NCI-H526 (cell line): ENCODE data around the gene USH2A.
"Not testable (repeated sequence)": the region's sequence is repeated elsewhere in the genome, so short reads cannot be mapped to it uniquely, and the experiment has no call there.

Experiments
- DNase-seq, 2 experiments: peaks; one replicate each; lab custom pipeline; 2025; lab: John Stamatoyannopoulos, UW

The USH2A gene

DNA sequence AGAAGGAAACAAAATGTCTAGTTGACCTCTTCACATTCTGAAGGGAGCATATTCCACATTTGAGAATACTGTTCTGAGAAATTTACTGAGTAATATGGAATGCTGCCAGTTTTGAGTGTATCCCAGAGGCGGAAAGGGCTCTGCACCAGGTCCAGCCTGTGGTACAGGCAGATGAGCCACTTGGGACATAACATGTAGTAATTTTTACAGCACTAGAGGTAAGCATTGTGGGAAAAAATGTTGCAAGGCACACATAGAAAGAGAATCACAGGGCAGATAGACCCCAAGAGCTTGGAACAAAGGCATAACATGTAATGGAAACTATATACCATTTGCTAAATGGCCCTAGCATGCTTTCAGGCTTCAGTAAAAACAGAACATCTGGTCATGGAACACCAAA lies 228.5 kb downstream of the USH2A start:
- no peak for DNase-seq

DNA sequence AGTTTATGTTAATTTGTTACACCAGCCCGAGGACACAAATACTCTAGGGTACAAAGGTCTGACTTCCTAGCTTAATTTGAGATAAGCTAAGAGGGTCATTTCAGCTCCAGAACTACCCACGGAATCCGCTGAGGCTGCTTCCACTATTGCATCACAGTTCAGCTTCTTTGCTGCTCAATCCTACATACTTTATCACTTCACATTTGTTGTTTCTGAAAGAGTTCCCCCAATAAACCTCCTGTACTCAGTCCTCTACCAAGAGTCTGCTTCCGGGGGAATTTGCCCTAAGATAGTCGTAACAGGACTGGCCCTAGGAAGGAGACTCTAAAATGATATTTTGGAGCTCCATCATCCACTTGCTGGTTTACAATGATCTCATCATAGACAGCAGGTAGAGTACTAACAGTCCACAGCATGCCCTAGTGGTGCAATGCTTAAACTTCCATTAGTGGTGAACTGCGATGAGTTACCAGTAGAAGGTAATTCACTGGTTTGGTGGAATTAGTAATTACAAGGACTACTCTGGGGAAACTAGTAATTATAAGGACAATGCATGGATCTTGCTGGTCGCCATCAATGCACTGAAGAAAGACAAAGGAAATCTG lies 229.3 kb downstream of the USH2A start:
- no peak for DNase-seq

DNA sequence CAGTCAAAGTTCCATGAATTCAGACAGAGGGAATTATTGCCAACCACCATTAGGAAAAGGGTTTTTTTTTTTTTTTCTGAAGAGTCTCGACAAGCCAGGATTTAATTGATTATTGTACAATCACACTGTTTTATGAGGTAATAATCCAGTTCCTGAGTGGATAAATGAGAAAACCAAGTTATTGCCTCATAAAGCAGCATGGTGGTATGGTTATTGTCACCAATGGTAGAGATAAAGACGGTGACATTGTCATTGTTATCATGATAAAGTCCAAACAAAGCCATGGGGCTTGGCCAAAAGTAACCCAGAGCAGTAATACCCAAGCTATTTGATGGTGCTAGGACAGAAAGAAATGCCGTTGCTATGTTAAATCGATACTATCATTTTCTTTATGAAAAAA lies 232.8 kb downstream of the USH2A start:
- DNase-seq = no peak

DNA sequence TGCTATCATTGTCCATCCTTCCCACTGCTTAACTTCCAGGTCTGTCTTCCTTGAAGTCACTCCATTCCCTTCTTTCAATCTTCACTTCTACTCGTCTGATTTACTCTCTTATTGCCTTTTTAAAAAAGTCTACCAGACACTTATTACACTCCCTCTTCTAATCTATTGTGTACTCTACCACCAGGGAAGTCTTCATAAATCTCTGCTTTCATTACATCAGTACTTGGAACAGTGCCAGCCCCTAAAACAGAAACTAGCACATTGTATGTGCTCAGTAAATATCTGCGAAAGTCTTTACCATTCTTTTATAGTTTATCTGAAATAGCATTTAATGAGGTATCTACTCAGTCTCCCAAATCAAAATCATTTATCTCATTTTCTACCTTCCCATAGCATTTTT lies 236.4 kb downstream of the USH2A start:
- DNase-seq = no peak

DNA sequence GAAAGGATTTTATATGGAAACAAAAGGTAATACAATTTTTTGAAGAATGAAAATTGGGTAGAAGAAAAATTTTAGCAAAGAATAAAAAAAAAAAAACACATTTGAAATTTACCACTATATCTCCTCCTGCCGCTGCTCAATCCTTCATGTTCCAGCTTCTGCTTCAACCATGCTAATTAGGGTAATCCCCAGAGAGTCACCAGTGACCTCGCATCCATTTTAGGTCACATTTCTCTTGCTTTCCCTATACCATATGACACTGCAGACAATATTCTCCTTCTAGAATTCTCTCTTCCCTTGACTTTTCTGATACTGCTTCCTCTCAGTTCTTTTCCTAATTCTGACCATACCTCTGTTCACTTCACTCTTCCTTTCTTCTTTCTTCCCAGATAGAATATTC lies 237.1 kb downstream of the USH2A start:
- no peak for DNase-seq

DNA sequence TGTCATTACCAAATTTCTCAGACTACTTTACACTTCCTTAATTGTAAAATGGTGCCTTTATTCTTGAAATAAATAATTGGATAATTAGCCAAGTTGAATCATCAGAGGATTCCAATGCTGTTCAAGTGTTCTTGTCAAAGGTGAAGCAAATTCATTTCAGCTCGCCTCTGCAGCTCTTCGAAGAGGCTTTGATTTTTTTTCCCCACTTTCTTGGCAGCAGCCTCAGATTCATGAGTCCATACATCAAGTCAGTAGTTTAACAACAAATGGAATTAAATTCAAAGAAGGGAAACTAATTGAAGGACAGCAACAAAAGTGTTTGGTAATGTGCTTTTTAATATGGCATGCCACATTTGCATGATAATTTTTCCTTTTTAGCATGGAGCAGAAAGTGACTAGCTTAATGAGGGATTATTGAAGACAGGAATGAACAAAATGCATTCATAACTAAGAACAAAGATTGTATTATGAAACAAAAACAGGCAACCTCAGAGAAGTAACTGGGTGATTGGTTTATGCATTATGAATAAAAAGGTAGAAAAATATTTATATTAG lies 239.0 kb downstream of the USH2A start:
- DNase-seq = no peak

DNA sequence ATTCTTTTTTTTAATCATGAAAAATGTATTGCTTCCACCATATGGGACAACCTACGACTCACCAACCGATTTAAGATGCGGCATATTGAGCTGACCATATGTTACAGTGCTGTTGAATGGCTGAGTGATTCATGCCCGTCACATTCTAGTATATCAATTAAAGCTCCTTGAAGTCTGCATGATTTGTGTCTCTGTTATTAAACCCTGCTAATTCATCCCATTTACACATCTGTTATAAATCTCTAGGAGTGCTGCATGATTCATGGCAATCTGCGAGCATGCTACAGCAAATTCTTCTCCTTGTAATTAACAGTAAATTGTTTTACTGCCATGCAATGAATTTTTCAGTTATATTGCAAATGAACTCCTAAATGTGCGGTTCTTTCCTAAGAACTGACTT lies 239.8 kb downstream of the USH2A start:
- DNase-seq = no peak

DNA sequence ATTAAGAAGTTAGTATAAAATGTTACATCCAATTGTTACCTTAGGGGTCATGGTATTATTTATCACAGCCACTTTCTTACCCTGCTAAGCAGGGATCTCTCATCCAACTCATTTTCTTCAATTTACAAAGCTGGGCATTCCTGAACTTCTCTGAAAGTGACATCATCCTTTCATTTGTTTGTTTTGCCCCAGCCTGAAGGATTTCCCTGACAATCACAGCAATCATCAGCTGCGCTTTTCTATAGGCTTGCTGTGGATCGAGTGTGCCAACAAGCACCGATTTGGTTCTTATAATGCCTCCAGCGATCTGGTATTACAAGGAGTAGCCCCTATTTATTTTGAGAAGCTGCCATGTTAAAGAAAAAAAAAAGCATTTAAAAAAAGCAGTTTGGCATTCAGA lies 240.2 kb downstream of the USH2A start:
- no peak for DNase-seq

DNA sequence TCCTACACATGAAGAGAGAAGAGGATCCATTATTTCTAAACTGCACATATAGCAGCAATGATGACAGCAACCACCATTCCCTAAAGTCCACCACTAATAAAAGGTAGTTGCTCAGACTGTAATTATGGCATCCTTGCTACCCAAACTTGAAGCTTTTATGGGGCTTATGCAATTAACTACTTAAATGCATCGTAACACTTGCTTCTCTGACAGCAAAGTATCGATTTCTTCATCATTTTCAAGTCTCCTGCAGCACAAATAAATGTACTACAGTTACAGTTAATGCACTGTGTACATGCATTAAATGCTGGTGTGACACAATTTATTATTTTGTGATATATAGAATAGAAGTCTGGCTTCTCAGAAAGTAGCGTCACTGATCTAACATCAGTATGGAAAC lies 241.7 kb downstream of the USH2A start:
- DNase-seq = no peak

DNA sequence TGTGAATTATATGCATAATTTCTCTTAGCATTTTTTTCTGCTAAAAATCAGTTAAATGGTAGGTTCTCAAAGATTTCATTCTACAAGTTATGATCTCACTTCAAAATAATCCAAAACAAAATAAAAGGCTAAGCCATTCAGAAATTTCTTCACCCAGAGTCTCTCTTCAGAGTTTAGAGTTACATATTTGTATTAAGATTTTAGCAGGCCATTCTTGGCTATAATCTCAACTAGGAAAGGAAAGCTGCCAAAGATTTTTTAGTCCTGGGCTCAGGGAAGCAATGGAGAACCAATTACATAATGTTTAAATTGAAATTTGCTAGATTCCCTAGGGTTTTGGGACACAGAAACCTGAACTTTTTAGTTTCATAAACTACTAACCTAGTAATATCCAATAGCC lies 245.0 kb downstream of the USH2A start:
- no peak for DNase-seq

DNA sequence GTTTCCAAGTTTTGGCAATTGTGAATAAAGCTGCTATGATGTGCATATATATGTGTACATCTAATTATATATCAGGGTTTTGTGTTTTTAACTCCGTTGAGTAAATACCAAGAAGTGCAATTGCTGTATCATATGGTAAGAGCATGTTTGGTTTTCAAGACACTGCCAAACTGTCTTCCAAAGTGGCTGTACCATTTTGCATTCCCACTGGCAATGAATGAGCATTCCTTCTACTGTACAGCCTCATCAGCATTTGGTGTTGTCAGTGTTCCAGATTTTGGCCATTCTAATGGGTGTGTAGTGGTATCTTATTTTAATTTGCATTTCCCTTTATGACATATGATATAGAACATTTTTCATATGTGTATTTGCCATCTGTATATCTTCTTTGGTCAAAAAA lies 246.3 kb downstream of the USH2A start:
- no peak for DNase-seq

DNA sequence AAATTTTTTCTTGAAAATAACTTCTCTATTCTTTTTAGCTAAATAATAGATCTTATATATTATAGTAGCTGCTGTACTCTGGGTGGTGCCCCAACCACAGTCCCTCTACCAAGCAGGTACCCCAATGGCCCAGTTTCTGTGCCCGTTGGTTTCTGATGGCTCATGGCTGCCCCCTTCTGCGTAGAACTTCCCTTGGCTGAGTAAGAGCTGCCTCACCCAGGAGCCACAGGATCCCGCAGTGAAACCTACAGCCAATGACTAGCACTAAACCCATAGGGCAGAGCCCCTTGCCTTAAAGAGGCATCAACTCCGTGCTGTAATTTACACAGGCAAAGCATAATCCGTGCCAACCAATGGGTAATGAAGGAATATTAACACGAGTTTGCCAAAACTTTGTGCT lies 247.5 kb downstream of the USH2A start:
- peak in 1 of 2 experiments; percentile 1 for DNase-seq

DNA sequence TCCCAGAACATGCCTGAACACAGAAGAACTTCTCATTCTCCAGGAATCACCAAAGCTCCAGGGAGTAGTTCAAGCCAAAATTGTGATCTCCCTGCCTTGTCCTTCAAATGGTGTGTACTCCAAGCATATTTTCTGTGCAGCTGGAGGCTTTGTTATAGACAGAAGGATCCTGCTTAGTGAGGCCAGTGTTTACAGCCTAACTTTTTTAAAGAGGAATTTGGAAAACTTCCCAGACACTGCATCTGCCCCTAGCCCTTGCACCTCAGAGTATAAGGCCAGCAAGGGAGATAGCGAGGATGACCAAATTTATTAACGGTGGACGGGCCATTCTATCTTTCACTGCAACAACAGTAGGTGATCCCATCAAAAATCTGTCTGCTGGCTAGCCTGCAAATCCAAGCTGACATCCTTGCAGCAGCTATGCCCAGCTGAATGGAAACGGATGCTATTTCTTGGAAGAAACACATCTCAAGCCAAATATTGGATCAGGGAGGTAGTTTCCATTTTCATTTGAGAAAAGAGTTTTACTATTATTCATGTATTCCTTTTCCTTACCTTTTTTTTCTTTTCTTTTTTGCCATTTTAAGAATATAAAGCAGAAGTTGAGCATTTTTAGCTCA lies 249.8 kb downstream of the USH2A start:
- DNase-seq = no peak

DNA sequence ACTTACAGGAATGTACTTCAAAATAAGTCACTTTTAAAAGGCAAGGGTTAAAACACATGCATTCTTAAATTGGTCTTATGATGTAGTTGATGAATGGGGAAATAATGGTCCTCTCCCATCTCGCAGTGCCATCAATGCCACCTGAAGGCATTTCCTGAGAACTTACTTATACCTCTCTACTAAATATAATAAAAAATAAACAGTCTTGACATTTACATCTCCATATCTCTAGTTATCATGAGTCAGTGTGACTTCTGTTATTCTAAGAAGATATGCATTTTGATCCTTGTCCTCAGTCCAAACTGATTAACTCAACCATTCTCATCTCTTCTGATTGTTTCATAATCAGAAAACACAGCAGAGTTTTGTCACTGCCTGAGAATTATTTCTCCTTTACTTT lies 253.9 kb downstream of the USH2A start:
- no peak for DNase-seq

DNA sequence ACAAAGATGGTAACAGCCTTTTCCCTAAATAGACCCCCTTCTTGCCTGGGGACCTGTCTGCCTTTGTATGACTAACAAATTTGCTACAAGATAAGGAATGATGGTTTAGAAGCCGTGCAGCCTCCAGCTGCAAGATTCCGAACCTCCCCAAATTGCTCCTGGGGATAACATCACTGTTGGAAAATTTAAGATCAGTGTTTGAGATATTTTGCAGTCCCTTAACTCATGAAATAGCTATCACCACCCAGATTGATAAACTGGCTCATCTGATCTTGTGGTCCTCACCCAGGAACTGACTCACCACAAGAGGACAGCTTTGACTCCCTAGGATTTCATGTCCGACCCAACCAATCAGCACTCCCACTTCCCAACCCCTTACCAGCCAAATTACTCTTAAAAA lies 254.7 kb downstream of the USH2A start:
- DNase-seq = no peak

DNA sequence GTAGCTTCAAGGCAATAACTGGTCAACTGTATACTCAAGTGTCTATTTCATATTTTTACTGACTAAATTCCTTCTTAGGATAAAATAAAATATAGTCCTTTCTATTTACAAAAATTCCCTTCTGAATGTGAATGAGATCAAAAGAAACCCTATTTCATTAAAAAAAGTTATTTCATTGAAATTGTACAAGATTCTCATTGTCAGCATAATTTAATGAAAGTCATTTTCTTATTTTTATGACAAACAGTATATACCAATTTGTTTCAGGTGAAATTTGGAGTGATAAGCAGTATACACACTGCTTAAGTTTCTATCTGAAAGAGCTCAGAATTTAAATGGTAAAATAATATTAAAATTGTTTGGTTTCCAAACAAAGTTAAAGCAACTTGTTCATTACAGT lies 269.2 kb downstream of the USH2A start:
- DNase-seq = no peak

DNA sequence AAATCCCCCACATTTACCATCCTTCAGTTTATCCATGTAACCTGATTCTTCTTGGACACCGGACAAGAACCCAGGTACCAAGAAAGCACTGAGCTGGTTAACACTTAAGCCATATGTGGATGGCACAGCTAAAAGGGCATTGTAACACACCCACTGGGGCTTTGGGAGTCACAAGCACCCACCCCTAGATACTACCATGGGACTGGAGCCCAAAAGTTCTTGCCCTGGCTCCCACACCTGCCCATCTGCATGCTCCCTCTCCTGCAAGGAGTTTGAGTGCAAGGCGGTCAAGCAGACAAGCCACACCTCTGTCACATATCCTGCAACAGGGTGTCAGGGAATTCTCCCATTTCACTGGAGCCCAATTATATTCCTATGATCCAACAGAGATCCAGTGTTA lies 270.1 kb downstream of the USH2A start:
- no peak for DNase-seq

DNA sequence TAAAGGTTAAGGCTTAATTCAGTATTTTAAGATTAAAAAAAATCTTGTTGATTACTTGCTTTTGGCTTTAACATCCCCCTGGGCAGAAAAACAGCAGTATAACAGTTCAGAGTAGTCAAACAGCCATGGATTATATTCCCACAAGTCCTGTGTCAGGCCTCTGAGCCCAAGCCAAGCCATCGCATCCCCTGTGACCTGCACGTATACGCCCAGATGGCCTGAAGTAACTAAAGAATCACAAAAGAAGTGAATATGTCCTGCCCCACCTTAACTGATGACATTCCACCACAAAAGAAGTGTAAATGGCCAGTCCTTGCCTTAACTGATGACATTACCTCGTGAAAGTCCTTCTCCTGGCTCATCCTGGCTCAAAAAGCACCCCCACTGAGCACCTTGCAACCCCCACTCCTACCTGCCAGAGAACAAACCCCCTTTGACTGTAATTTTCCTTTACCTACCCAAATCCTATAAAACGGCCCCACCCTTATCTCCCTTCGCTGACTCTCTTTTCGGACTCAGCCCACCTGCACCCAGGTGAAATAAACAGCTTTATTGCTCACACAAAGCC lies 277.7 kb downstream of the USH2A start:
- DNase-seq = not testable (repeated sequence)

DNA sequence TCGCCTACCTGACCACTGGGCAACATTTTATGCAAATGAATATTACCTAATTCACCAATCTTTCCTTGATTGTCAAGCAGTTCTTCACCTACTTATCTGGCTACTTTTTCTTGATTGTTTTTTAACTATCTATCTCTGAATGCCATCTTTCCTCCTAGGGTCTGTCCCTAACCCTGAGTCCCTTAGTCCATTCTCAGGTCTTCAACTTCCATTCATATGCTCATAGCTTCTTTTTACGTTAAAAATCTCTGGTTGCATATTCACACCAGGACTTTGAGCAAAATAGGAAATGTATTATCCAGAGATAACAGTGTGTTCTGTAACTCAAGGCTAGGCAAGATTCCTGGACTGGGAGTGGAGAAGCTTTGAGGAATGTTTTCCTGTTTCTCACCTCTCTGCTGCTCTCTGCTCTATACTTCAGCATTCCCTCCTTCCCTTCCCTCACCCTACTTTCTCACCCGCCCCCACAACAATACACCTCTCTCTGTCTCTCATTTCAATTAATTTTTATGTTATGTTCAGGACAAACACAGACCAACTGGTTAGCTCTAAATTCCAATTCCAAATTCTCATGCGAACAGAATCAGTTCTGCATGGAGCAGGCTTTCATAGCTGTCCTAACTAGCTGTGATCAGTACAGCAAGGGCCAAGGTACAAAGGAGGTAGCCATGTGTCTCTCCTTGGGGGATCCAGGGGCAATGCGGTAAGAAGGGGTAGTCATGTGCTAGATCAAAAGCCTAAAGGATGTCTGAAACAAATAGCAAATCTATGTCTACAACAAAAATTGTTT lies 278.4 kb downstream of the USH2A start:
- no peak for DNase-seq

DNA sequence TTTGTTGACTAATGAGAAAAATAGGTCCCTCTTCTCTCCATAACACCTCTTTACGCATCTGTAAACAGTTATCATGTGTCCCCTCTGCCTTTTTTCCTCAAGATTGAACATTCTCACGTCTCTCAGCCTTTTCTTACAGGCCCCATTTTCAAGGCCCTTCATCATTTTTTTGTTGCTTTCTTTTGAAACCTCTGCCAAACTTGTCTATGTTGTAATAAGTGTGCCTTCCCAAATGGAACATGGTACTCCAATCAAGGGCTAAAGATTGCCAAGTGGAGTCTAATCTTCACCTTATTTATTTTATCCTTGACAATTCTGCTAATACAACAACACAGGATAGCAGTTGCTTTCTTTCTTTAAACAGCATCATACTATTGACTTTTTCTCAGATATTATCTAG lies 280.3 kb downstream of the USH2A start:
- no peak for DNase-seq

DNA sequence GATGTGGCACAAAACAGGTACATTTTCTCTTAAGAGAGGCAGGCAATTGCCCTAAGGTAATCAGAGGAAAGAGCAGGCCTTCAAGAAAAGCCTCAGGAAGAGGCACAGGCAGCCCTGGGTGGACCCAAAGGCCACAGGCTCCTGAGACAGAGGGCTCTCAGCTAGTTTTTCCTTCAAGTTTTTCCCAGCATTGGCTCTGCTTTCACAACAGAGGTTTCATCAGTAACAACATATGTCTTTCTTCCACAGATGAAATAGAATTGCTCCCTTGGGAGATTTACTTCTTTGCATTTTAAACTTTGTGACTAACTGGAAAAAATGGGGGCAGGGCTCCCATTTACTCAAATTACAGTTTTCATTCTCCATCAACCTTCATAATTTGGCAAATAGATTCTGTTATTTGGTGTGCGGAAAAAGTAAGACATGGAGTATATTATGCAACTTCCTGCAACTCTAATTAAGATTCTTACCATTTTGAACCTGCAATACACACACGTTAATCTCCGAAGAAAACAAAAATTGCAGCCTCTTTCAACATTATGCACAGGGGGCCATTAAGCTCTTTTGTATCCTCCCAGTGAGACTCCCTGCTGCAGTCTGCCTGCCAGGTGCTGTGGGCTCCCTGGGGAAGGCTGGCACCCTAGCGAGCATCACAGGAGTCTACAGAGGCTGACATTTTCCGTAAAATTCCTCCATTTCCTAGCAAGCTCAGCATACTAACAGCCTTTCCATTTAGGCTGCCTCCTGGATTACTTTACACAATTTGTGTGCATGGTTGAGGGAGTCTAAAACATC lies 282.3 kb downstream of the USH2A start:
- DNase-seq = peak; percentile 38 to 74

DNA sequence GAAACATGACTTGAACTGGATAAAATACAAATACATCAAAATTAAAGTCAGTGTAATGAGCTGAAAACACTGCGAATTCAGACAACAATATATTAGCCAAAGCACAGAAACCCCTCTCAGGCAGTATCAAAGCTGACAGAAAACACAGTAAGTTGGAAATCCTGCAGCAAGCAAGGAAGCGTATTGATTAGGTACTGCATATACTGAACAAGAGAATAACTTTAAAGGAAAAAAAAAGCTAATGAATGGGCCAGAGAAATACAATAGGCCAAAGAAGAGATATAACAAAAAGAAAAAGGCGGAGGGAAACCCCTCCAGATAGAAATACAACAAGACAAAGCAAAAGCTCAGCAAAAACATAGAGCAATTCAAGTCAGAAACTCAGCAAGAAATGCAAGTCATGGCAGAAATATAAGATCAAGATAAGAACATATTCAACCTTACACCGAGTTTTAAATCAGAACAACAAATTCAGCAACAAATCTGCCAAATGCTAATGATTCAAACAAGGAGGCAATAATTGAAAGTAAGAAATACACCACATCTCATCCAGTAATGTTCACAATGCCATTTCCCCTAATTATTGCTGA lies 299.0 kb downstream of the USH2A start:
- no peak for DNase-seq
